GM19455 (cell line): ENCODE results near the gene MTIF2.
"Not testable (repeated sequence)": the region's sequence is repeated elsewhere in the genome, so short reads cannot be mapped to it uniquely, and the experiment has no call there.

Experiments
- ATAC-seq: cut with Tn5 transposase; IDR thresholded peaks from one replicate; pipeline ENCODE4 v1.9.1; 2021; ENCODE audit not compliant: unreplicated experiment

Gene MTIF2, protein sequence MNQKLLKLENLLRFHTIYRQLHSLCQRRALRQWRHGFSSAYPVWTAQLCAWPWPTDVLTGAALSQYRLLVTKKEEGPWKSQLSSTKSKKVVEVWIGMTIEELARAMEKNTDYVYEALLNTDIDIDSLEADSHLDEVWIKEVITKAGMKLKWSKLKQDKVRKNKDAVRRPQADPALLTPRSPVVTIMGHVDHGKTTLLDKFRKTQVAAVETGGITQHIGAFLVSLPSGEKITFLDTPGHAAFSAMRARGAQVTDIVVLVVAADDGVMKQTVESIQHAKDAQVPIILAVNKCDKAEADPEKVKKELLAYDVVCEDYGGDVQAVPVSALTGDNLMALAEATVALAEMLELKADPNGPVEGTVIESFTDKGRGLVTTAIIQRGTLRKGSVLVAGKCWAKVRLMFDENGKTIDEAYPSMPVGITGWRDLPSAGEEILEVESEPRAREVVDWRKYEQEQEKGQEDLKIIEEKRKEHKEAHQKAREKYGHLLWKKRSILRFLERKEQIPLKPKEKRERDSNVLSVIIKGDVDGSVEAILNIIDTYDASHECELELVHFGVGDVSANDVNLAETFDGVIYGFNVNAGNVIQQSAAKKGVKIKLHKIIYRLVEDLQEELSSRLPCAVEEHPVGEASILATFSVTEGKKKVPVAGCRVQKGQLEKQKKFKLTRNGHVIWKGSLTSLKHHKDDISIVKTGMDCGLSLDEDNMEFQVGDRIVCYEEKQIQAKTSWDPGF

DNA sequence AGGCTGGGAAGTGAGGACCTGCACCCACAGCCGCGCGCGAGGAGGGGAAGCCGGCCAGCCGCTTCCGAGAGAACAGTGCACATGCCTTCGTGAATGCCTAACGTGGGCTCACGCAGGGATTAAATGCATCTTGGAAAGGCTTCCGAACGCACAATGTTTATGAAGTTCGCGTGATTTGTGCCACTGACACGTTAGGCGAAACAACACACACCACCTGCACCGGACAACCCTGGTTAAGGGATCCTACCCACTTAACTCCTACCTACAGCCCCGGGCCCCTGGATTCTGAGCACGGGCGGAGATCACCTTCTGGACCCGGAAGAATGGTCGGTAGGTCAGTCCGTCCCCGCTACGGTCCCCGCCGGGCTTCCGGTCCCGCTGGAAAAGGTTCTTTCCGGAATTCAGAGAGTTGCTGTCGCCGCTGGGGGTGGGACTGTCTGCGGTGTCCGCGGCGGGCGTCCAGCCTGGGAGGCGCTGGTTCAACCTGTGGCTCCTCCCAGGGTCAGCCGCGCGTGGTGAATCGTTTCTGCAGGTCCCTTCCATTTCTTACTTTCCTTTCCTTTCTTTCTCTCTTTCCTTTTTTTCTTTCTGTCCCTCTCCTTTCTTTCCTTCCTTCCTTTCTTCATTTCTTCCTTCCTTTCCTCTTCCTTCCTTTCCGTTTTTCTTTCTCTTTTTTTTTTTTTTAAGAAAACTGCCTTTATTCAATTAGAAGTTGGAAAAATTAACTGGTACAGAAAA lies at the start of gene MTIF2:
TSS of gene MTIF2 (minus strand) at position 325 of the 738 bp plus-strand sequence. CDS start 5,373 bp downstream, outside the sequence.
- ATAC-seq, result peak; percentile 98

DNA sequence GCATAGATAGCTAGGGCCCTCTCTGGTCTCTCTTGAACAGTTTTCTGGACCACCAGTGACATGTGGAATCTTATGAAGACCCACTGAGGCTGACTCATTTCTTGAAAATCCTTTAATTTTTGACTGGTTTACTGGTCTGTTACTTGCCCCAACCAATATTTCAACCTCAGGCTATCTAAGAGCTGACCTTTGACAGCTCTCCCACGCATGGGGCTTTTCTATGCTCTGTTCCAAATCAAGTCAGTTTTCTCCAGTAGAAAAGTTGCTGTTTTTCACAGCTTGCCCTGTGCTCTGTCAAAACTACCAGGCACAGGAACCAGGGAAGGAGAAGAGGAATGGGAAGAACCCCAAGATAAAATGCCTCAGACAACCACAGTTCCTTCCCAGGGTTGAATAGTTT lies 46.0 kb upstream of the MTIF2 start:
- no peak for ATAC-seq

DNA sequence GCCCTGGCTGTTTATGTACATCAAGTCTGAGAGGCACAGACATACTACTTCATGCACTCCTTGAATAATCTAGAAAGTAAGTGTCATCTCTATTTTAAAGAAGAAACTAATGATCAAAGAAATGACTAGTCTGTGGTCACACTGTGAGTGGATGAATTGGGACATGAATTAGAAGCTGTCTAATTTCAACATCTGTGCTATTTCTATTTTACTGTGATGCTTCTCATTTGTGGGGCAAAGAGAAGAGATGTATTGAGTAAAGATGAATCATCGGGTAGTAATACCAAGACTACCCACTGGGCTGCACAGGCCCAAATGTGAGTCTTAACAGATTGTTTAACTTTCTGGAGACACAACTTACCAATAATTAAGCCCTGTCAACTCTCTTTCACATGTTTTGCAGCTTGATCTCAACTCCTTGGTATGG lies 42.4 kb upstream of the MTIF2 start:
- ATAC-seq, result peak; percentile 93

DNA sequence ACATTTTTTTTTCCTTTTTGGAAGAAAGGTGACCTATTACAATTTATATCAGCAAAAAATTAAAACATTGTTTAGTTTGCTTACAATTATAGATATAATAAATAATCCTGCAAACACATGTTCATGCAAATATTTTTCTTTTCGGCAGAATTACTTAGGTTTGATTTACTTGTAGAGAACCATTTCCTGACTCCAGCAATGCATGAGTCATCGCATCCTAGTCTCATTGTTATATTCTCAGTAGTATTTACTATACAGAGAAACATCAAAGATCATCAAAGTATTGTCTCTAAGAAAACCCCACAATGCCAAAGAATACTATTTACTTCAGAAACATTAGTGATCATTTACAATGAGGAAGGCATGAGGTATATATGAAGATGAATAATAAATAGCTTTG lies 40.4 kb upstream of the MTIF2 start:
- ATAC-seq, result no peak

DNA sequence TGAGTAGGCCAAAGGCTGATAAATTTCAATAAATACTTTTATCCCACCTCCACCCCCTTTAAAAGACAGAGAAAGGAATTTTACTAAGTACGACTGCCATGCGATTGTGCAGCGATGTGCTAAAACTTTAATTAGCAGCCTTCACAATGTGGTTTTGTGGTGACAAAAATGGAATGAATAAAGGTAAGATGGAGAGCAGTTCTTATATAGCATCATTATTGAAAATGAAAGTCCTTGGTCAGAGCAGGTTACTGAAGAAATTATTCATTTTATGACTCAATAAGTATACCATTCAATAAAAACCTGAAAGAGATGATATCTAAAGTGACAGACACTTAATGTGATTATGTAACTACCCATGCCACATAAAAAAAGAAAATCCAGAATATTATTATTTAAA lies 33.2 kb upstream of the MTIF2 start:
- peak; percentile 76 for ATAC-seq

DNA sequence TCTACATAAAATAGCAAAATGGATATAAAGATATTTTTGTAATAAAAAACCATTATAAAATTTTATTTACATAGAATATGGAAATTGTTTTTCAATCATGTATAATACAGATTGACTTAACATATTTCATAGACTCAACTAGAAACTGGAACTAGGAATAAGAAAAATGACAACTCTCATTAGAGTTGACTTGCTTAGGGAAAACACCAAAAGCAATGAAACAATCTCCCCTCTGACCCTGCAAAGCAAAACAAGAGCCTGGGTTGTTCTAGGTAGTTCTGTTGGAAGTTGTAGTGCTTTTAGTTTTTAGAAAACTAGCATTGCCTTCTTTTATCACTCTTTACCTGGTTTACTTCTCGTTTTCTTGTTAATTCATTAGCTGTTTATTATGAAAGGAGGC lies 32.2 kb upstream of the MTIF2 start:
- ATAC-seq, result no peak

DNA sequence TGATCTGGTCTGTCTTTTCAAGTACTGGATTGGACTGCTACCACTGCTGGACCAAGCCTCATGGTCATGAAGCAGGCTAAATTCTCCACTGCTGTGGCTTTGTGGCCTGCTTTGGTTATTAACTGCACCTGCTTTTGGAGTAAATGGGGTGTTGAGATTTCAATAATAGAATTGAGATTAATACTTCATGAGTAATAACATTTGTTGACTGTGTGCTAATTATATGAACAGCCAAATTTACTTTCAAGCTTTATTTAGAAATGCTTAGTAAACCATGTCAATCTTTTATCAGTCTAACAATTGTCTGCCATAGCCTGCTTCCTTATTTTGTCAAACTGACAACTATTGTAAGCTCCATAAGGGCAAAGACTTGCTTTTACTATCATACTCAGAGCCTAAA lies 27.4 kb upstream of the MTIF2 start:
- peak; percentile 65 for ATAC-seq

DNA sequence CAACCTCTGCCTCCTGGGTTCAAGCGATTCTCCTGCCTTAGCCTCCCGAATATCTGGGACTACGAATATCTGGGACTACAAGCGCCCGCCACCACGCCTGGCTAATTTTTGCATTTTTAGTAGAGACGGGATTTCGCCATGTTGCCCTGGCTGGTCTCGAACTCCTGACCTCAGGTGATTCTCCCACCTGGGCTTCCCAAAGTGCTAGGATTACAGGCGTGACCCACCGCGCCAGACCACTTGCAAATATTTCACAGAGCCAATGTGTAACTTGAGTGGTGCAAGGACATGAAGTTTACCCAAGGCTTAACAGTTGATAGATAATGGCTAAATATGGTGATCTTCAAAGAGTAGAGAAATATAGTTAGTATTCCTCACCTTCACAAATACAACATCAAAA lies 14.1 kb upstream of the MTIF2 start:
- no peak for ATAC-seq

DNA sequence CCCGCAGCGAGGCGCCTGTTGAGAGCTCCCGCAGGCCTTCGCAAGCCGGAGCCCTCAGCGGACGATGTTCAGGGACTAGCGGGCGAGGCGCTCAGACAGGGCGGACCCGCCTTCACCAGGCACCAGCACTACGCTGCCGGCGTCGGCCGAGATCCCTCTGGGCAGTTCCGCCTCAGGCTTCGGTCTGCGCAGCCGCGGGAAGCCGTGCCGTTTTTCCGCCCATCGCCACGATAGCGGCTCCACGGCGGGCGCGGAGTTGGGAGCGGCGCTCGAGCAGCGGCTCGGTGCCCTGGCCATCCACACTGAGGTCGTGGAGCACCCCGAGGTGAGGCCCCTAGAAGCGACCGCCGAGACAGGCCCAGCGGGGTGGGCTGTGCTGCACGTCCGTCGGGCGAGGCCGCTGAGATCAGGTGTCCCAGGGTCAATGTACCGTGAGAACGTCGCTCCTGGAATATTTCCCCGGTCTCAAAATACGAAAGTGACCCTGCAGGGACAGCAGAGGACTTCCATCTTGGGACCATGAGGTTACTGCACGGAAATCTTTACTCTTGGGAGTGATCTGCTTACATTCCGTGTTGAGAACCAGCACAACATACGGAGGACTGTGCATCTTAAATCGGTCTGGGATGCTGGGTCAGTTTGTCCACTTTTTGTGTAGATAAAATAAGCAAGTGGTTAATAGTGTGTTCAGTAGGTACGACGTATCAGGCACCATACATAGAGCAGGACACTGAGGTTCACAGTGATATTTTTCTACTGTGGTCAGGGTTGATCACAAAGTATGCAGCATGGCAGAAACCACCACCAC lies 13.3 kb upstream of the MTIF2 start:
- ATAC-seq, result peak; percentile 96

DNA sequence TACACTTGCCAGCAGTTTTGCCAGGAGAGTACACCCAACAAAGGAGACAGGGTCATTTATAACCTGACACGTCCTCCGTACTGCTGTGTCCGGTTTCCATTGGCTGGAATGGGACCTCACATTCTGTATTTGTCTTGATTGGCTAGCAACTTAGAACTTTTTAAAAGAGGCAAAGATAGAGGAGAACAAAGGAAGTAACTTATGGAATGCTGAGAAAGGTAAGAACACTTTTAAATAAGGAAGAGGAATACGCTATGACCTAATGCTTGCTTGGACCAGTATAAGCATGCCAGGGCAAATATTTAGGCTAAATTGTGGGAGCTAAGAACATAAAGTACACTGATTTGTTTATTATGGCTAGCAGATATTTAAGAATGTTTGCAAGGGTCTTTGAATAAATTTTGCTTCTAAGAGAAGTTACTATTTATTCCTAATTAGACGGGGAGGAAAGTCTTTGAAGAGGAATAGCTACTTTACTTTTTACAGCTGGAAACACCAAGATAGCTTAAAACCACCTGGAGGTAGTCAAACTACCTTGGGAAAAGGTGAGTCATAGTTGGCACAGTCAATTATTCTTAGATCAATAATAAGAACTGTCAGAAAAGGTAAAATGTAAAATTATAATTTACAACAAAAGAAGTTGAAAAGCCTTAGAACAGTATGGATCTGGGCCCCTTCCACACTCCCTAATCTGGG lies 12.0 kb upstream of the MTIF2 start:
- ATAC-seq, result not testable (repeated sequence)

DNA sequence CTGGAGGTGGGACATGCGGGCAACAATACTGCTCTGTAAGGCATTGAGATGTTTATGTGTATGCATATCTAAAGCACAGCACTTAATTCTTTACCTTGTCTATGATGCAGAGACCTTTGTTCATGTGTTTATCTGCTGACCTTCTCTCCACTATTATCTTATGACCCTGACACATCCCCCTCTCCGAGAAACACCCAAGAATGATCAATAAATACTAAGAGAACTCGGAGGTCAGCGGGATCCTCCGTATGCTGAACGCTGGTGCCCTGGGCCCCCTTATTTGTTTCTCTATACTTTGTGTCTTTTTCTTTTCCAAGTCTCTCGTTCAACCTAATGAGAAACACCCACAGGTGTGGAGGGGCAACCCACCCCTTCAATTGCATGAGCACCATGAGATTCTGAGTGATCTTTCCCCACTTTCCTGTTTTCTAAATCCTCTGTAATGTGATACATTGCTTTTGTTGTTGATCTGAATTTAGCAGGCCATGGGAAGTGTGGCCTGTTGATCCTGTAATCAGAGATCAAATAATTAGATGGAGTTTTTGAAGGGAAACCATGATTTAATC lies 10.9 kb upstream of the MTIF2 start:
- ATAC-seq, result not testable (repeated sequence)

DNA sequence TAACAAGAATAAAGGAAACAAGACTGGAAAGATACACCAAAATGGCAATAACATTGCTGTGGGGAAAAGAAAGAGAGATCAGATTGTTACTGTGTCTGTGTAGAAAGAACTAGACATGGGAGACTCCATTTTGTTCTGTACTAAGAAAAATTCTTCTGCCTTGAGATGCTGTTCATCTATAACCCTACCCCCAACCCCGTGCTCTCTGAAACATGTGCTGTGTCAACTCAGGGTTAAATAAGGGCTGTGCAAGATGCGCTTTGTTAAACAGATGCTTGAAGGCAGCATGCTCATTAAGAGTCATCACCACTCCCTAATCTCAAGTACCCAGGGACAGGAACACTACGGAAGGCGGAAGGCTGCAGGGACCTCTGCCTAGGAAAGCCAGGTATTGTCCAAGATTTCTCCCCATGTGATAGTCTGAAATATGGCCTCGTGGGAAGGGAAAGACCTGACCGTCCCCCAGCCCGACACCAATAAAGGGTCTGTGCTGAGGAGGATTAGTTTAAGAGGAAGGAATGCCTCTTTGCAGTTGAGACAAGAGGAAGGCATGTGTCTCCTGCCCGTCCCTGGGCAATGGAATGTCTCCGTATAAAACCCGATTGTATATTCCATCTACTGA lies 10.3 kb upstream of the MTIF2 start:
- ATAC-seq, result not testable (repeated sequence)

DNA sequence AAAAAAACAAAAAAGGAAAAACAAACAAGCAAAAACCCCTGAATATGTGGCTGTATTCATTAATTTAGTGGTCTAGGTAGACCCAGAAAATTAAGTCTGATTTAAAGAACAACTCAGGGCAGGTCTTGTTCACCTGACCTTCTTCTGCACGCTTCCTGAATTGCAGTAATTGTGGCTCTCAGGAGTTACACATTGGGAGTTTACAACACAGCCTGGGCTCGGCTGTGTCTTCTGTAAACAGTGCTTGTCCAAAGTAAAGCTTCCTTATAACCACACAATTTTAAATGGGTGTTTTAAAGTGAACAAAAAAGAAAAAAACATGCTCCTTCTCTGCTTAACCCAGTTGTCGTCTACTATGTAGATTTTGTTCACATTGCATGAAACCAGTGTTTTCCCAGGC lies 8.3 kb upstream of the MTIF2 start:
- ATAC-seq, result no peak

DNA sequence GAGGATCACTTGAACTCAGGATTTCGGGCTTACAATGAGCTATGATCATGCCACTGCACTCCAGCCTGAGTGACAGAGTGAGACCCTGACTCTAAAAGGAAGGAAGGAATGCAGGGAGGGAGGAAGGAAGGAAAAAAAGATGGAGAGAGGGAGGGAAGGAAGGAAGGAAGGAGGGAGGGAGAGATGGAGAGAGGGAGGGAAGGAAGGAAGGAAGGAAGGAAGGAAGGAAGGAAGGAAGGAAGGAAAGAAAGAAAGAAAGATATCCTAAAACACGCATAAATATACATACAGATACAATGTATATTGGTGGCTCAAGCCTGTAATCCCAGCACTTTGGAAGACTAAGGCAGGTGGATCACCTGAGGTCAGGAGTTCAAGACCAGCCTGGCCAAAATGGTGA lies 5.3 kb upstream of the MTIF2 start:
- ATAC-seq, result not testable (repeated sequence)

DNA sequence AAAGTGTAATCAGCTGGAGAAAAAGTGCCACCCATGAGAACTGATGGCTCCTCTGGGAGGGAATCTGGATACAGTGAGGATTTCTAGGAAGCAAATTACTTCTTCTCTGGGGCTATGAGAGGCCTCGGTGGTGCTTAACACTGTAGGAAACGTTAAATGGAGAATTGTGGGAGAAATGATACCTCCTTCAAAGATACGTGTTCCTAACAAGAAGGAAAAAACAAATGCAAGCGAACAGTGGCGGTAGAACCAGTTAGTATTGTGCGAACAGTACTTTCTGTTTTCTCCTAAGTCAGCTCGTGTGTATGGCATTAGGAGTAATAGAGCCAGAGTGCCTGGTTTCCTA lies 587 bp upstream of the MTIF2 start:
- ATAC-seq, result no peak

DNA sequence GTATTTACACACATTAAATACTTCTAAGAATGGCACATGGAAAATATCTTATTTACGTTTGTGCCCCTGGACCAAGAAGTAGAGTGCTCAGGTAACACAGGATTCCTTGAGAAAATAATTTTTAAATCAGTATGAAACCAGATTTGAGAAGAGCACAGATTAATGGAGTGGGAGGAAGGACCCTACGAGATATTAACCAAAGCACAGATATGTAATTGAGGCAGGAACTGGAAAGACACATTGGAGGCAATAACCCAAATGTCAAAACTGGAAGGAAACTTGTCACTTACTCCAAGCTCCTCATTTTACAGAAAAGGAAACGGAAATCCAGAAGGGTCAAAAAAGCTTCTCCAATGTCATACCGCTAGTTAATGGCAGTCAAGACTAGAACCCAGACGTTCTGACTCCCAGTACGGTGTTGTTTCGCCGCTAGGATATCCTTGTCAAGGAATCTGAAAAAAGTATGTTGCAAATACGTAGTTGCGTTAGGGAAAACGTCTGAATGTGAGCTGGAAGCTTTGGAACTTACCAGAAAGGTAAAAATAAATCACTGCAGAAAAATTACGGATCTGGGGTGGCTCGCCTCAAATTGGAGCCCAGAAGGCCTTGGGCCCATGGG lies 634 bp downstream of the MTIF2 start:
- no peak for ATAC-seq

DNA sequence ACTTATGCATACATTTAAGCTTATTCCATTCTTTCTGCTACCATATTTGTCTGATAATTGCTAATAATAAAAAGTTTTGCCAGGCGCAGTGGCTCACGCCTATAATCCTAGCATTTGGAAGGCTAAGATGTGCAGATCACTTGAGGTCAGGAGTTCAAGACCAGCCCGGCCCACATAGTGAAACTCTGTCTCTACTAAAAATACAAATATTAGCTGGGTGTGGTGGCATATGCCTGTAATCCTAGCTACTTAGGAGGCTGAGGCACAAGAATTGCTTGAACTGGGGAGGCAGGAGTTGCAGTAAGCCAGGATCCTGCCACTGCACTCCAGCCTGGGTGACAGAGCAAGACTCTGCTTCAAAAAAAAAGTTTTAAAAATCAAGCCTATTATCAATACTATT lies 9.4 kb downstream of the MTIF2 start:
- not testable (repeated sequence) for ATAC-seq

DNA sequence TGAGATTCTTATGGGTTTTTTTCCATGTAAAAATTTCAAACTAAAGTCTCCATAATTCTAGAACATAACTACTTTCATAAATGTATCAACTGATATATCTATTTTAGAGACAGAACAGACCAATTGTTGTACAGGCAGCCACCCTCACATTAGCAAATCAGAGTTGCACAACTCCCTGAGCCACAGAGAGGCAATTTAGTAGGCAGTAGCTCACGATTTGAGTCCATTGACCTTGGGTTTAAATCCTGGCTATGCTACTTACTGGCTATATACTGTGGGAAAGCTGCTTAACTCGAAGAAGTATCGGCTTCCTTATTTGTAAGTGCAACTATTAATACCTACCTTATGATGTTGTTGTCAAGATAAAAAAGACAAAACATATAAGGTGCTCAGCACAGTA lies 16.2 kb downstream of the MTIF2 start:
- ATAC-seq, result no peak

DNA sequence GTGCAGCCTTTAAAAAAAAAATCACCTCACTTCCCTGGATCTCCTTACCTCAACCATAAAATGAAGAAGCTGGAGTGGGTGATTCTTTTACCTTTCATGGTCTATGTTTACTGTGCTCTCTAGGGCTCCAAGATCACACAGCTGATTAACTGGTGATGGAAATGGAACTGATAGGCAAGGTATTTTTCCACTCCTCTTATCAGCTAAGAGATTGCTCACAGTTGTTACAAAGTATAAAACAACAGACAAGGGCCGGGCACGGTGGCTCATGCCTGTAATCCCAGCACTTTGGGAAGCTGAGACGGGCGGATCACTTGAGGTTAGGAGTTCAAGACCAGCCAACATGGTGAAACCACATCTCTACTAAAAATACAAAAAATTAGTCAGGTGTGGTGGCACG lies 22.0 kb downstream of the MTIF2 start:
- ATAC-seq, result no peak
